Inflammatory macrophage (primary cell): ENCODE measurements around the gene PRRG2.

ENCODE experiments used
- DNase-seq, 2 donors: peaks; one replicate each; pipeline ENCODE4 v3.0.0-alpha.2; 2020 to 2022

PRRG2 gene

GRCh38 chr19:49557641-49558325 is 23.3 kb upstream of the PRRG2 start:
- DNase-seq: no peak

- no peak for DNase-seq
These were observed 22.5 kb upstream of the PRRG2 start for GRCh38 chr19:49558591-49558990.

- no peak for DNase-seq
These were observed 21.7 kb upstream of the PRRG2 start for GRCh38 chr19:49559443-49559842.

GRCh38 chr19:49559928-49560327 is 21.2 kb upstream of the PRRG2 start:
- DNase-seq: no peak

- peak; percentile 59 to 63 for DNase-seq
These were observed 20.7 kb upstream of the PRRG2 start for GRCh38 chr19:49560358-49560900.

GRCh38 chr19:49564616-49565045 is 16.5 kb upstream of the PRRG2 start:
- DNase-seq: no peak

GRCh38 chr19:49565261-49565660 is 15.9 kb upstream of the PRRG2 start:
- no peak for DNase-seq

- DNase-seq: no peak
These were observed 14.8 kb upstream of the PRRG2 start for GRCh38 chr19:49566302-49566701.

GRCh38 chr19:49567861-49568441 is 13.2 kb upstream of the PRRG2 start:
- no peak for DNase-seq

GRCh38 chr19:49570138-49570856 is 10.8 kb upstream of the PRRG2 start:
- DNase-seq: peak; percentile 85 to 90

GRCh38 chr19:49570997-49571676 is 10.0 kb upstream of the PRRG2 start:
- DNase-seq: peak; percentile 9 to 46

- no peak for DNase-seq
These were observed 8.1 kb upstream of the PRRG2 start for GRCh38 chr19:49573009-49573408.

GRCh38 chr19:49573425-49573824 is 7.7 kb upstream of the PRRG2 start:
- no peak for DNase-seq

GRCh38 chr19:49574206-49574755 is 6.8 kb upstream of the PRRG2 start:
- no peak for DNase-seq

GRCh38 chr19:49579193-49579592 is 1.9 kb upstream of the PRRG2 start:
- no peak for DNase-seq

- no peak for DNase-seq
These were observed 1.2 kb upstream of the PRRG2 start for GRCh38 chr19:49579947-49580263.

- DNase-seq: peak; percentile 97 to 98
These were observed 681 bp upstream of the PRRG2 start, which contains the start of gene NOSIP for GRCh38 chr19:49580264-49581006. TSS of gene NOSIP (minus strand) at chr19:49580556. CDS start at chr19:49560691, 19,865 bp downstream.

- no peak for DNase-seq
These were observed 2.1 kb downstream of the PRRG2 start for GRCh38 chr19:49583239-49583638.

GRCh38 chr19:49585023-49585422 is 3.9 kb downstream of the PRRG2 start:
- no peak for DNase-seq

GRCh38 chr19:49587227-49587626 is 6.1 kb downstream of the PRRG2 start:
- no peak for DNase-seq

- no peak for DNase-seq
These were observed 7.4 kb downstream of the PRRG2 start for GRCh38 chr19:49588365-49589122.
